HFF-Myc (cell line): Measurements from ENCODE around the gene ZNF654.

Experiments used
- DNase-seq: peaks from one replicate; pipeline ENCODE4 v3.0.0-alpha.2; 2011; ENCODE audit warnings: low read depth; ENCODE audit errors: extremely low read depth
- H3K4me3 ChIP-seq: replicated peaks from 2 replicates; pipeline ENCODE4 v1.5.1; 2011; ENCODE audit warnings: low read depth, mild to moderate bottlenecking, control low read depth, low read length
- TF ChIP-seq, protein P1 (sequence below): IDR thresholded peaks from 2 replicates; pipeline ENCODE4 v1.5.1; 2012; ENCODE audit warnings: mild to moderate bottlenecking, low read depth, low read length, control low read depth; ENCODE audit errors: missing control alignments

ZNF654 gene

GRCh38 chr3:88036221-88036620, 22.8 kb upstream of the ZNF654 start:
- no peak overlapping the region for H3K4me3 ChIP-seq
- no peak for DNase-seq
- TF ChIP-seq, protein P1, sequence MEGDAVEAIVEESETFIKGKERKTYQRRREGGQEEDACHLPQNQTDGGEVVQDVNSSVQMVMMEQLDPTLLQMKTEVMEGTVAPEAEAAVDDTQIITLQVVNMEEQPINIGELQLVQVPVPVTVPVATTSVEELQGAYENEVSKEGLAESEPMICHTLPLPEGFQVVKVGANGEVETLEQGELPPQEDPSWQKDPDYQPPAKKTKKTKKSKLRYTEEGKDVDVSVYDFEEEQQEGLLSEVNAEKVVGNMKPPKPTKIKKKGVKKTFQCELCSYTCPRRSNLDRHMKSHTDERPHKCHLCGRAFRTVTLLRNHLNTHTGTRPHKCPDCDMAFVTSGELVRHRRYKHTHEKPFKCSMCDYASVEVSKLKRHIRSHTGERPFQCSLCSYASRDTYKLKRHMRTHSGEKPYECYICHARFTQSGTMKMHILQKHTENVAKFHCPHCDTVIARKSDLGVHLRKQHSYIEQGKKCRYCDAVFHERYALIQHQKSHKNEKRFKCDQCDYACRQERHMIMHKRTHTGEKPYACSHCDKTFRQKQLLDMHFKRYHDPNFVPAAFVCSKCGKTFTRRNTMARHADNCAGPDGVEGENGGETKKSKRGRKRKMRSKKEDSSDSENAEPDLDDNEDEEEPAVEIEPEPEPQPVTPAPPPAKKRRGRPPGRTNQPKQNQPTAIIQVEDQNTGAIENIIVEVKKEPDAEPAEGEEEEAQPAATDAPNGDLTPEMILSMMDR, result no peak

DNA sequence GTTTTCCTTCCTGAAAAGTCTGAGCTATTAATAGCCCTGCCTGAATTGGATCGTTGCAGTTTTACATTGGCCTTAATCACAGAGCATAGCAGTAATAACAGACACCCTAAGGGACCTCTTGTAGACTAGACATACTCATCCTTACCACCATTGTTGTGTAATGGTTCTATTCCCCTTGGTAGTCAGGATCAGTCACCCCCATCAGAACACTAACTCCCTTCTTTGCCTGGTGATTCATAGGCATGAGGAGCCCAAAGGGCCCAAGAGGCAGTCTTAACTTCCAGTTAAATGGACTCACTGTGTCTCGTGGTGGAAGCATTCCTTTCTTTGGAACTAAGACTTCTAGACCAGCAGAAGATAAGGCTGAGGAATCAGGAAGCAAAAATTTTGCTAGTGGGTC, 20.5 kb upstream of the ZNF654 start:
- DNase-seq, result no peak
- no peak overlapping the region for H3K4me3 ChIP-seq
- TF ChIP-seq, protein P1, result no peak

DNA sequence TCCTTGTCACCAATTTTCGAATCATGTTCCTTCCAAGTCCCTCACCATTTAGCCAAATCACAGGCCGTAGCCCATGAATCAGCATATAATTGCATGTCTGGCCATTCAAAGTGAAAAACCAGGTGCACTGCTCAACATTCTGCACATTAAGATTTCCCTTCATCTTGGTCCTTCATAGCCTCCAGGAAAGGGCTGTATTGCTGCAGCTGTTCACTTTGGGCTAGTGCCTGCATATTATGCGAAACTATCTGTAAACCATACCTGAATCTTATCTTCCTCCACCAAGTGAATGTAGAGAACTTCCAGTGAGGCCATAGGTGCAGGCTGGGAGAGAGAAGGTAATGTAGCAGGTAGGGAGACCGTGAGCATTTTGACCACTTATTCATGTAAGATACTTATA, 18.5 kb upstream of the ZNF654 start:
- no peak for DNase-seq
- TF ChIP-seq, protein P1, result no peak
- no peak overlapping the region for H3K4me3 ChIP-seq

GRCh38 chr3:88041005-88041404, 18.1 kb upstream of the ZNF654 start:
- TF ChIP-seq, protein P1, result no peak
- no peak overlapping the region for H3K4me3 ChIP-seq
- no peak for DNase-seq

GRCh38 chr3:88044411-88044810, 14.6 kb upstream of the ZNF654 start:
- TF ChIP-seq, protein P1, result no peak
- DNase-seq, result no peak

DNA sequence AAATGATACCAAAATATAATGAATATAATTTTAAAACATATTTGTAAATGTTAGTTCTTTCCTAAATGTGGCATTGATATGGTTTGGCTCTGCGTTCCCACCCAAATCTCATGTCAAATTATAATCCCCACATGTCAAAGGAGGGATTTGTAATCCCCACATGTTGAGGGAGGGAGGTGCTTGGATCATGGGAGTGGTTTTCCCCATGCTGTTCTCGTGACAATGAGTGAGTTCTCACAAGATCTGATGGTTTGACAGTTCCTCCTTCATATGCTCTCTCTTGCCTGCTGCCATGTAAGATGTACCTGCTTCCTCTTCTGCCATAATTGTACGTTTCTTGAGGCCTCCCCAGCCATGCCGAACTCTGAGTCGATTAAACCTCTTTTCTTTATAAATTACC, 12.3 kb upstream of the ZNF654 start:
- no peak for DNase-seq
- TF ChIP-seq, protein P1, result no peak
- H3K4me3 ChIP-seq, result no peak overlapping the region

More at GRCh38 chr3:88044411-88044810, 14.6 kb upstream of the ZNF654 start:
- no peak overlapping the region for H3K4me3 ChIP-seq

GRCh38 chr3:88057630-88058305, 1.3 kb upstream of the ZNF654 start:
- no peak for DNase-seq
- peak overlapping the region; percentile 96 for H3K4me3 ChIP-seq
- TF ChIP-seq, protein P1, result no peak
